ENCODE data around the gene ORMDL2. TPM values are rescaled to one million over a fixed set of nuclear protein-coding genes. Genes with fewer than 3 reads are reported as not detected.

The ORMDL2 gene
- total and polyA plus RNA-seq, 10 of the 15 experiments (the other 5 are each of a cell fraction or from before 2014, with no cell fraction given) = 15.0 to 135 (median 33.9) TPM

GRCh38 chr12:55817345-55818139 lies at the start of gene ORMDL2, which contains the start of gene SARNP (continued):
- TF ChIP-seq NKRF (conservative IDR thresholded peaks at IDR 0.05) (peak; percentile 87), IRF3 (IDR thresholded peaks at IDR 0.05) (peak; percentile 97), RAD51 (IDR thresholded peaks at IDR 0.05) (no peak), CHD2 (IDR thresholded peaks at IDR 0.05; ENCODE audit: borderline replicate concordance, low read depth, low read length) (peak; percentile 96), GATAD2B (conservative IDR thresholded peaks at IDR 0.05; ENCODE audit: low read depth) (no peak), PBX3 (IDR thresholded peaks at IDR 0.05; ENCODE audit: insufficient replicate concordance, low read depth, low read length) (peak; percentile 96), MYC (IDR thresholded peaks at IDR 0.05; ENCODE audit: insufficient read depth, insufficient read length, insufficient replicate concordance, low read length, severe bottlenecking) (no peak), ZNF207 (IDR thresholded peaks at IDR 0.05; ENCODE audit: borderline replicate concordance) (no peak), MAX (IDR thresholded peaks at IDR 0.05; ENCODE audit: low read depth, low read length) (no peak), TCF12 (IDR thresholded peaks at IDR 0.05; ENCODE audit: low read depth, low read length) (no peak), E2F8 (IDR thresholded peaks at IDR 0.05; ENCODE audit: low read depth, partially characterized antibody) (no peak), ATF7 (IDR thresholded peaks at IDR 0.05; ENCODE audit: low read depth) (peak; percentile 79), SMAD5 (IDR thresholded peaks at IDR 0.05; ENCODE audit: low read depth) (peak; percentile 57; the same call in 1 of the 2 replicates), RFX5 (IDR thresholded peaks at IDR 0.05; ENCODE audit: low read depth, low read length) (no peak), ZBED1 (IDR thresholded peaks at IDR 0.05; ENCODE audit: borderline replicate concordance) (no peak), RB1 (IDR thresholded peaks at IDR 0.05; ENCODE audit: borderline replicate concordance) (peak; percentile 85; the same call in 1 of the 2 replicates), ZSCAN29 (IDR thresholded peaks at IDR 0.05) (no peak), FOXK2 (IDR thresholded peaks at IDR 0.05) (no peak), SMARCA5 (IDR thresholded peaks at IDR 0.05) (0 out of 2 replicates have a peak, but pooled peaks have one; percentile 13), POLR2A (IDR thresholded peaks at IDR 0.05; ENCODE audit: low read depth, low read length) (peak; percentile 86), NR2C2 (IDR thresholded peaks at IDR 0.05; ENCODE audit: borderline replicate concordance, control insufficient read depth, insufficient read length, low read depth) (no peak)

All from GM12878 (cell line).